Superior temporal gyrus (tissue), 1 donor: ENCODE results near the gene PCDH19.

ENCODE experiments used
- DNase-seq: peaks from one replicate; pipeline ENCODE4 v3.0.0-alpha.2; 2016; ENCODE audit errors: extremely low spot score

PCDH19 gene

GRCh38 chrX:100296183-100296753 is 113.8 kb downstream of the PCDH19 start:
- no peak for DNase-seq

- no peak for DNase-seq
Observed at GRCh38 chrX:100294965-100295364, 115.1 kb downstream of the PCDH19 start.

- no peak for DNase-seq
Observed at GRCh38 chrX:100289066-100289558, 121.0 kb downstream of the PCDH19 start.

- DNase-seq = no peak
Observed at GRCh38 chrX:100277231-100277630, 132.8 kb downstream of the PCDH19 start.

- DNase-seq = no peak
Observed at GRCh38 chrX:100274916-100275315, 135.2 kb downstream of the PCDH19 start.

GRCh38 chrX:100265179-100265578 is 144.9 kb downstream of the PCDH19 start:
- DNase-seq = no peak

- no peak for DNase-seq
Observed at GRCh38 chrX:100264200-100264599, 145.9 kb downstream of the PCDH19 start.

- DNase-seq = no peak
Observed at GRCh38 chrX:100263650-100264049, 146.4 kb downstream of the PCDH19 start.

GRCh38 chrX:100248885-100249493 is 161.1 kb downstream of the PCDH19 start:
- no peak for DNase-seq

- no peak for DNase-seq
Observed at GRCh38 chrX:100247826-100248225, 162.2 kb downstream of the PCDH19 start.

GRCh38 chrX:100244681-100245080 is 165.4 kb downstream of the PCDH19 start:
- DNase-seq = no peak
